GM23338 (cell line): ENCODE measurements around the gene NEDD4. TPM values are rescaled to one million over a fixed set of nuclear protein-coding genes. Genes with fewer than 3 reads are reported as not detected.

Experiments used
- ATAC-seq: fragments of 200-7000 bp; cut with Tn5 transposase; 3 replicates; pipeline ENCODE4 v1.9.1; 2020
- DNase-seq: peaks from one replicate; pipeline ENCODE4 v3.0.0-alpha.2; 2015; ENCODE audit warnings: low spot score
- H2AFZ ChIP-seq: fragments of 200-600 bp; sonication (generic); 2 replicates; pipeline ENCODE4 v1.8.0; 2016; ENCODE audit warnings: antibody characterized with exemption, mild to moderate bottlenecking, moderate library complexity
- H3F3A ChIP-seq: fragments of 200-600 bp; sonication (generic); replicated peaks from 2 replicates; pipeline ENCODE4 v1.8.0; 2017; ENCODE audit warnings: antibody characterized with exemption, mixed run types, low read depth
- H3K27ac ChIP-seq: fragments of 200-600 bp; sonication (generic); 2 replicates; pipeline ENCODE4 v1.6.1; 2016; ENCODE audit warnings: low read depth
- H3K27me3 ChIP-seq: fragments of 200-600 bp; sonication (generic); 2 replicates; pipeline ENCODE4 v1.8.0; 2016; ENCODE audit warnings: mild to moderate bottlenecking, mixed run types, moderate library complexity; ENCODE audit not compliant: insufficient read depth
- H3K36me3 ChIP-seq: fragments of 200-600 bp; sonication (generic); 2 replicates; pipeline ENCODE4 v1.8.0; 2016; ENCODE audit warnings: mild to moderate bottlenecking; ENCODE audit not compliant: insufficient read depth
- H3K4me1 ChIP-seq: fragments of 200-600 bp; sonication (generic); 2 replicates; pipeline ENCODE4 v1.8.0; 2016; ENCODE audit warnings: mild to moderate bottlenecking, moderate library complexity; ENCODE audit not compliant: insufficient read depth
- H3K4me2 ChIP-seq: fragments of 200-600 bp; sonication (generic); 2 replicates; pipeline ENCODE4 v1.7.1; 2017; ENCODE audit warnings: mixed run types
- H3K4me3 ChIP-seq: fragments of 200-600 bp; sonication (generic); 2 replicates; pipeline ENCODE4 v1.6.1; 2016; ENCODE audit warnings: mixed run types
- H3K79me2 ChIP-seq: fragments of 200-600 bp; sonication (generic); replicated peaks from 2 replicates; pipeline ENCODE4 v1.8.0; 2017; ENCODE audit warnings: mild to moderate bottlenecking; ENCODE audit not compliant: insufficient read depth
- H3K9me2 ChIP-seq: fragments of 200-600 bp; sonication (generic); 2 replicates; pipeline ENCODE4 v1.8.0; 2017; ENCODE audit not compliant: insufficient read depth
- H4K20me1 ChIP-seq: fragments of 200-600 bp; sonication (generic); replicated peaks from 2 replicates; pipeline ENCODE4 v1.8.0; 2017; ENCODE audit warnings: mild to moderate bottlenecking; ENCODE audit not compliant: insufficient read depth
- H3K27ac Mint-ChIP-seq: 2 replicates; pipeline ENCODE4 v1.8.0; 2020; ENCODE audit warnings: inconsistent platforms, mild to moderate bottlenecking, moderate library complexity, mixed read lengths
- H3K27me3 Mint-ChIP-seq: 3 replicates; pipeline ENCODE4 v1.8.0; 2022; ENCODE audit warnings: low read depth, mild to moderate bottlenecking, moderate library complexity, mixed read lengths, inconsistent platforms; ENCODE audit not compliant: insufficient read depth, poor library complexity
- H3K36me3 Mint-ChIP-seq: 3 replicates; pipeline ENCODE4 v1.8.0; 2021; ENCODE audit warnings: low read depth, mild to moderate bottlenecking, inconsistent platforms, moderate library complexity, mixed read lengths
- H3K4me1 Mint-ChIP-seq: 3 replicates; pipeline ENCODE4 v1.8.0; 2020; ENCODE audit warnings: mild to moderate bottlenecking, inconsistent platforms, mixed read lengths
- H3K4me3 Mint-ChIP-seq: 3 replicates; pipeline ENCODE4 v1.8.0; 2021; ENCODE audit warnings: moderate library complexity, mild to moderate bottlenecking, inconsistent platforms, mixed read lengths
- H3K9me3 Mint-ChIP-seq: 3 replicates; pipeline ENCODE4 v1.8.0; 2020; ENCODE audit warnings: moderate library complexity, mild to moderate bottlenecking, inconsistent platforms, mixed read lengths
- CREB1 ChIP-seq: fragments of 250-450 bp; sonication (Bioruptor Pico); IDR thresholded peaks from 2 replicates; pipeline ENCODE4 v1.5.0; 2020; ENCODE audit warnings: low read depth, mild to moderate bottlenecking, moderate library complexity
- EZH2 ChIP-seq: fragments of 200-600 bp; sonication (generic); IDR thresholded peaks from one replicate; pipeline ENCODE4 v1.8.0; 2017; ENCODE audit warnings: antibody characterized with exemption, mild to moderate bottlenecking, low read depth; ENCODE audit not compliant: unreplicated experiment
- EZH2phosphoT487 ChIP-seq: fragments of 200-600 bp; sonication (generic); IDR thresholded peaks from one replicate; pipeline ENCODE4 v1.8.1; 2018; ENCODE audit warnings: antibody characterized with exemption; ENCODE audit not compliant: unreplicated experiment
- JUNB ChIP-seq: IDR thresholded peaks from one replicate; pipeline ENCODE4 v1.6.1; 2016; ENCODE audit warnings: antibody characterized with exemption; ENCODE audit not compliant: unreplicated experiment
- NANOG ChIP-seq: IDR thresholded peaks from 2 replicates; pipeline ENCODE4 v1.6.1; 2016; ENCODE audit warnings: antibody characterized with exemption, borderline replicate concordance
- POLR2AphosphoS5 ChIP-seq: IDR thresholded peaks from 2 replicates; pipeline ENCODE4 v1.6.1; 2016; ENCODE audit warnings: antibody characterized with exemption, low read depth
- STAT1 ChIP-seq: IDR thresholded peaks from one replicate; pipeline ENCODE4 v1.6.1; 2016; ENCODE audit warnings: antibody characterized with exemption; ENCODE audit not compliant: unreplicated experiment
- ZNF114 ChIP-seq: fragments of 250-450 bp; sonication (Bioruptor Pico); IDR thresholded peaks from 2 replicates; pipeline ENCODE4 v1.5.0; 2020; ENCODE audit warnings: mild to moderate bottlenecking, moderate library complexity
- ZNF331 ChIP-seq: fragments of 250-450 bp; sonication (Bioruptor Pico); IDR thresholded peaks from 2 replicates; pipeline ENCODE4 v1.5.0; 2020; ENCODE audit warnings: low read depth, mild to moderate bottlenecking, moderate library complexity
- polyA plus RNA-seq: library from polyadenylated mRNA; unstranded; fragments of >200 nt; fragmentation: Nextera tagmentation; extraction: Ambion mirVana; gene quantifications from 2 replicates; pipeline ENCODE4 v1.2.1, GENCODE V29; 2016
- total RNA-seq: library from RNA; depleted of rRNA; stranded (reverse); fragments of >200 nt; shearing (Covaris generic); gene quantifications from 2 replicates; pipeline ENCODE4 v1.2.3, GENCODE V29; 2014
- TF ChIP-seq, protein P1 (sequence below): IDR thresholded peaks from one replicate; pipeline ENCODE4 v1.6.1; 2018; ENCODE audit warnings: antibody characterized with exemption; ENCODE audit not compliant: unreplicated experiment
- TF ChIP-seq, protein P2 (sequence below), 2 experiments: fragments of 200-600 bp in 1 of 2; sonication (generic) in 1 of 2; conservative IDR thresholded peaks; 2 replicates each; pipeline versions ENCODE4 v1.5.1 to v1.6.1; 2016 to 2017; ENCODE audit warnings: antibody characterized with exemption in 2 of 2, low read depth in 2 of 2, mild to moderate bottlenecking in 2 of 2, moderate library complexity in 1 of 2
- TF ChIP-seq, protein P3 (sequence below): fragments of 250-450 bp; sonication (Bioruptor Pico); IDR thresholded peaks from 2 replicates; pipeline ENCODE4 v1.5.0; 2020; ENCODE audit warnings: mild to moderate bottlenecking, moderate library complexity
- TF ChIP-seq, protein P4 (sequence below): IDR thresholded peaks from 2 replicates; pipeline ENCODE4 v1.6.1; 2016; ENCODE audit warnings: antibody characterized with exemption

The NEDD4 gene
- total and polyA plus RNA-seq, 2 experiments from 2014 or later = 2.1 to 7.2 TPM

DNA sequence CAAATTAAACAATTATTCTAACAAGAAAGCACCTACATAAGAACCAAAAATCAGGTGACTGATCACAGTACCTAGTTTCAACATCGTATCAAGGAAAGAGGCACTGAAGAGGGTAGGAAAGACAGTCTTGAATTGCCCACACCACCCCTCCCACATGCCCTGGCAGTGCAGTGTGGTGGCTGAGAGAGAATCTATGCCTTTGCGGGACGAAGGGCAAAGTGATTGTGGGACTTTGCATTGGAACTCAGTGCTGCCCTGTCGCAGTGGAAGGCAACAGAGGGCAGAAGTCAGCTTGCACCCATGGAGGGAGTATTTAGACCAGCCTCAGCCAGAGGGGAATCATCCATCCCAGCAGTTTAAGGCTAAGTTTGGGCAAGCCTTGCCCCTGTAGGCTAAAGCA, 24.5 kb downstream of the NEDD4 start:
- H3K4me1 ChIP-seq = no peaks in the 10 kb centered on the region
- TF ChIP-seq, protein P1, sequence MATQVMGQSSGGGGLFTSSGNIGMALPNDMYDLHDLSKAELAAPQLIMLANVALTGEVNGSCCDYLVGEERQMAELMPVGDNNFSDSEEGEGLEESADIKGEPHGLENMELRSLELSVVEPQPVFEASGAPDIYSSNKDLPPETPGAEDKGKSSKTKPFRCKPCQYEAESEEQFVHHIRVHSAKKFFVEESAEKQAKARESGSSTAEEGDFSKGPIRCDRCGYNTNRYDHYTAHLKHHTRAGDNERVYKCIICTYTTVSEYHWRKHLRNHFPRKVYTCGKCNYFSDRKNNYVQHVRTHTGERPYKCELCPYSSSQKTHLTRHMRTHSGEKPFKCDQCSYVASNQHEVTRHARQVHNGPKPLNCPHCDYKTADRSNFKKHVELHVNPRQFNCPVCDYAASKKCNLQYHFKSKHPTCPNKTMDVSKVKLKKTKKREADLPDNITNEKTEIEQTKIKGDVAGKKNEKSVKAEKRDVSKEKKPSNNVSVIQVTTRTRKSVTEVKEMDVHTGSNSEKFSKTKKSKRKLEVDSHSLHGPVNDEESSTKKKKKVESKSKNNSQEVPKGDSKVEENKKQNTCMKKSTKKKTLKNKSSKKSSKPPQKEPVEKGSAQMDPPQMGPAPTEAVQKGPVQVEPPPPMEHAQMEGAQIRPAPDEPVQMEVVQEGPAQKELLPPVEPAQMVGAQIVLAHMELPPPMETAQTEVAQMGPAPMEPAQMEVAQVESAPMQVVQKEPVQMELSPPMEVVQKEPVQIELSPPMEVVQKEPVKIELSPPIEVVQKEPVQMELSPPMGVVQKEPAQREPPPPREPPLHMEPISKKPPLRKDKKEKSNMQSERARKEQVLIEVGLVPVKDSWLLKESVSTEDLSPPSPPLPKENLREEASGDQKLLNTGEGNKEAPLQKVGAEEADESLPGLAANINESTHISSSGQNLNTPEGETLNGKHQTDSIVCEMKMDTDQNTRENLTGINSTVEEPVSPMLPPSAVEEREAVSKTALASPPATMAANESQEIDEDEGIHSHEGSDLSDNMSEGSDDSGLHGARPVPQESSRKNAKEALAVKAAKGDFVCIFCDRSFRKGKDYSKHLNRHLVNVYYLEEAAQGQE = no peak
- TF ChIP-seq ZNF331 (CRISPR knock-in tag) = no peak
- no peak for TF ChIP-seq STAT1
- TF ChIP-seq, protein P2, sequence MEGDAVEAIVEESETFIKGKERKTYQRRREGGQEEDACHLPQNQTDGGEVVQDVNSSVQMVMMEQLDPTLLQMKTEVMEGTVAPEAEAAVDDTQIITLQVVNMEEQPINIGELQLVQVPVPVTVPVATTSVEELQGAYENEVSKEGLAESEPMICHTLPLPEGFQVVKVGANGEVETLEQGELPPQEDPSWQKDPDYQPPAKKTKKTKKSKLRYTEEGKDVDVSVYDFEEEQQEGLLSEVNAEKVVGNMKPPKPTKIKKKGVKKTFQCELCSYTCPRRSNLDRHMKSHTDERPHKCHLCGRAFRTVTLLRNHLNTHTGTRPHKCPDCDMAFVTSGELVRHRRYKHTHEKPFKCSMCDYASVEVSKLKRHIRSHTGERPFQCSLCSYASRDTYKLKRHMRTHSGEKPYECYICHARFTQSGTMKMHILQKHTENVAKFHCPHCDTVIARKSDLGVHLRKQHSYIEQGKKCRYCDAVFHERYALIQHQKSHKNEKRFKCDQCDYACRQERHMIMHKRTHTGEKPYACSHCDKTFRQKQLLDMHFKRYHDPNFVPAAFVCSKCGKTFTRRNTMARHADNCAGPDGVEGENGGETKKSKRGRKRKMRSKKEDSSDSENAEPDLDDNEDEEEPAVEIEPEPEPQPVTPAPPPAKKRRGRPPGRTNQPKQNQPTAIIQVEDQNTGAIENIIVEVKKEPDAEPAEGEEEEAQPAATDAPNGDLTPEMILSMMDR (conservative IDR thresholded peaks at IDR 0.05; ENCODE audit: low read depth in 2 of 2) = no peak
- TF ChIP-seq, protein P3, sequence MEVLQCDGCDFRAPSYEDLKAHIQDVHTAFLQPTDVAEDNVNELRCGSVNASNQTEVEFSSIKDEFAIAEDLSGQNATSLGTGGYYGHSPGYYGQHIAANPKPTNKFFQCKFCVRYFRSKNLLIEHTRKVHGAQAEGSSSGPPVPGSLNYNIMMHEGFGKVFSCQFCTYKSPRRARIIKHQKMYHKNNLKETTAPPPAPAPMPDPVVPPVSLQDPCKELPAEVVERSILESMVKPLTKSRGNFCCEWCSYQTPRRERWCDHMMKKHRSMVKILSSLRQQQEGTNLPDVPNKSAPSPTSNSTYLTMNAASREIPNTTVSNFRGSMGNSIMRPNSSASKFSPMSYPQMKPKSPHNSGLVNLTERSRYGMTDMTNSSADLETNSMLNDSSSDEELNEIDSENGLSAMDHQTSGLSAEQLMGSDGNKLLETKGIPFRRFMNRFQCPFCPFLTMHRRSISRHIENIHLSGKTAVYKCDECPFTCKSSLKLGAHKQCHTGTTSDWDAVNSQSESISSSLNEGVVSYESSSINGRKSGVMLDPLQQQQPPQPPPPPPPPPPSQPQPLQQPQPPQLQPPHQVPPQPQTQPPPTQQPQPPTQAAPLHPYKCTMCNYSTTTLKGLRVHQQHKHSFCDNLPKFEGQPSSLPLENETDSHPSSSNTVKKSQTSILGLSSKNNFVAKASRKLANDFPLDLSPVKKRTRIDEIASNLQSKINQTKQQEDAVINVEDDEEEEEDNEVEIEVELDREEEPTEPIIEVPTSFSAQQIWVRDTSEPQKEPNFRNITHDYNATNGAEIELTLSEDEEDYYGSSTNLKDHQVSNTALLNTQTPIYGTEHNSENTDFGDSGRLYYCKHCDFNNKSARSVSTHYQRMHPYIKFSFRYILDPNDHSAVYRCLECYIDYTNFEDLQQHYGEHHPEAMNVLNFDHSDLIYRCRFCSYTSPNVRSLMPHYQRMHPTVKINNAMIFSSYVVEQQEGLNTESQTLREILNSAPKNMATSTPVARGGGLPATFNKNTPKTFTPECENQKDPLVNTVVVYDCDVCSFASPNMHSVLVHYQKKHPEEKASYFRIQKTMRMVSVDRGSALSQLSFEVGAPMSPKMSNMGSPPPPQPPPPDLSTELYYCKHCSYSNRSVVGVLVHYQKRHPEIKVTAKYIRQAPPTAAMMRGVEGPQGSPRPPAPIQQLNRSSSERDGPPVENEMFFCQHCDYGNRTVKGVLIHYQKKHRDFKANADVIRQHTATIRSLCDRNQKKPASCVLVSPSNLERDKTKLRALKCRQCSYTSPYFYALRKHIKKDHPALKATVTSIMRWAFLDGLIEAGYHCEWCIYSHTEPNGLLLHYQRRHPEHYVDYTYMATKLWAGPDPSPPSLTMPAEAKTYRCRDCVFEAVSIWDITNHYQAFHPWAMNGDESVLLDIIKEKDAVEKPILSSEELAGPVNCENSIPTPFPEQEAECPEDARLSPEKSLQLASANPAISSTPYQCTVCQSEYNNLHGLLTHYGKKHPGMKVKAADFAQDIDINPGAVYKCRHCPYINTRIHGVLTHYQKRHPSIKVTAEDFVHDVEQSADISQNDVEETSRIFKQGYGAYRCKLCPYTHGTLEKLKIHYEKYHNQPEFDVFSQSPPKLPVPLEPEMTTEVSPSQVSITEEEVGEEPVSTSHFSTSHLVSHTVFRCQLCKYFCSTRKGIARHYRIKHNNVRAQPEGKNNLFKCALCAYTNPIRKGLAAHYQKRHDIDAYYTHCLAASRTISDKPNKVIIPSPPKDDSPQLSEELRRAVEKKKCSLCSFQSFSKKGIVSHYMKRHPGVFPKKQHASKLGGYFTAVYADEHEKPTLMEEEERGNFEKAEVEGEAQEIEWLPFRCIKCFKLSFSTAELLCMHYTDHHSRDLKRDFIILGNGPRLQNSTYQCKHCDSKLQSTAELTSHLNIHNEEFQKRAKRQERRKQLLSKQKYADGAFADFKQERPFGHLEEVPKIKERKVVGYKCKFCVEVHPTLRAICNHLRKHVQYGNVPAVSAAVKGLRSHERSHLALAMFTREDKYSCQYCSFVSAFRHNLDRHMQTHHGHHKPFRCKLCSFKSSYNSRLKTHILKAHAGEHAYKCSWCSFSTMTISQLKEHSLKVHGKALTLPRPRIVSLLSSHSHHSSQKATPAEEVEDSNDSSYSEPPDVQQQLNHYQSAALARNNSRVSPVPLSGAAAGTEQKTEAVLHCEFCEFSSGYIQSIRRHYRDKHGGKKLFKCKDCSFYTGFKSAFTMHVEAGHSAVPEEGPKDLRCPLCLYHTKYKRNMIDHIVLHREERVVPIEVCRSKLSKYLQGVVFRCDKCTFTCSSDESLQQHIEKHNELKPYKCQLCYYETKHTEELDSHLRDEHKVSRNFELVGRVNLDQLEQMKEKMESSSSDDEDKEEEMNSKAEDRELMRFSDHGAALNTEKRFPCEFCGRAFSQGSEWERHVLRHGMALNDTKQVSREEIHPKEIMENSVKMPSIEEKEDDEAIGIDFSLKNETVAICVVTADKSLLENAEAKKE = no peak
- TF ChIP-seq EZH2phosphoT487 = no peak
- TF ChIP-seq CREB1 (CRISPR knock-in tag) = no peak
- TF ChIP-seq ZNF114 (CRISPR knock-in tag) = no peak
- TF ChIP-seq EZH2 = no peak
- no peak for TF ChIP-seq NANOG
- no peak for TF ChIP-seq JUNB
- TF ChIP-seq, protein P4, sequence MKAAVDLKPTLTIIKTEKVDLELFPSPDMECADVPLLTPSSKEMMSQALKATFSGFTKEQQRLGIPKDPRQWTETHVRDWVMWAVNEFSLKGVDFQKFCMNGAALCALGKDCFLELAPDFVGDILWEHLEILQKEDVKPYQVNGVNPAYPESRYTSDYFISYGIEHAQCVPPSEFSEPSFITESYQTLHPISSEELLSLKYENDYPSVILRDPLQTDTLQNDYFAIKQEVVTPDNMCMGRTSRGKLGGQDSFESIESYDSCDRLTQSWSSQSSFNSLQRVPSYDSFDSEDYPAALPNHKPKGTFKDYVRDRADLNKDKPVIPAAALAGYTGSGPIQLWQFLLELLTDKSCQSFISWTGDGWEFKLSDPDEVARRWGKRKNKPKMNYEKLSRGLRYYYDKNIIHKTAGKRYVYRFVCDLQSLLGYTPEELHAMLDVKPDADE = no peak
- no peak for TF ChIP-seq POLR2AphosphoS5
- H3K4me3 Mint-ChIP-seq = no peak overlapping the region
- no peak overlapping the region for H3K27ac Mint-ChIP-seq
- no peaks in the 10 kb centered on the region for H3K4me1 Mint-ChIP-seq
- H3K9me2 ChIP-seq = 0 out of 2 replicates have a peak, but pooled peaks cover 3% of the 10 kb centered on the region
- no peaks in the 10 kb centered on the region for H4K20me1 ChIP-seq
- no peak overlapping the region for H3K4me2 ChIP-seq
- no peaks in the 10 kb centered on the region for H3K27me3 Mint-ChIP-seq
- no peak overlapping the region for H3K27ac ChIP-seq
- ATAC-seq (no peak), DNase-seq (no peak)
- no peaks in the 10 kb centered on the region for H3K79me2 ChIP-seq
- H3K36me3 Mint-ChIP-seq = no peaks in the 10 kb centered on the region
- H2AFZ ChIP-seq = no peak overlapping the region
- H3K27me3 ChIP-seq = no peaks in the 10 kb centered on the region
- H3K4me3 ChIP-seq = no peak overlapping the region
- H3K36me3 ChIP-seq = no peaks in the 10 kb centered on the region
- H3K9me3 Mint-ChIP-seq = no peaks in the 10 kb centered on the region
- no peaks in the 10 kb centered on the region for H3F3A ChIP-seq
